GM21737 (cell line): ENCODE data around the gene ZNF230.

Source experiments
- ATAC-seq: cut with Tn5 transposase; IDR thresholded peaks from one replicate; pipeline ENCODE4 v1.9.1; 2021; ENCODE audit warnings: mild to moderate bottlenecking, moderate library complexity; ENCODE audit not compliant: unreplicated experiment

Gene ZNF230

GRCh38 chr19:44002566-44003460 is at the start of gene ZNF230:
Gene ZNF230 (plus strand): TSS chr19:44002957. CDS start chr19:44007079, 4,122 bp downstream.
- peak; percentile 94 for ATAC-seq

GRCh38 chr19:43956827-43957226 is 45.9 kb upstream of the ZNF230 start:
- no peak for ATAC-seq

GRCh38 chr19:43957891-43958290 is 44.9 kb upstream of the ZNF230 start:
- no peak for ATAC-seq

- no peak for ATAC-seq
These were observed 42.3 kb upstream of the ZNF230 start for GRCh38 chr19:43960411-43960810.

- ATAC-seq: no peak
These were observed 36.6 kb upstream of the ZNF230 start for GRCh38 chr19:43966079-43966694.

- no peak for ATAC-seq
These were observed 26.0 kb upstream of the ZNF230 start for GRCh38 chr19:43976732-43977131.

- peak; percentile 20 for ATAC-seq
These were observed 19.2 kb upstream of the ZNF230 start for GRCh38 chr19:43983544-43983911.

GRCh38 chr19:43983912-43984686 is 18.7 kb upstream of the ZNF230 start, which contains the start of gene ZNF155:
Gene ZNF155 (plus strand): TSS chr19:43984188. CDS start chr19:43988544, 4,356 bp downstream.
- peak; percentile 76 for ATAC-seq

GRCh38 chr19:43984687-43985000 is 18.1 kb upstream of the ZNF230 start:
- no peak for ATAC-seq

GRCh38 chr19:43997631-43998290 is 5.0 kb upstream of the ZNF230 start:
- no peak for ATAC-seq

GRCh38 chr19:44002212-44002565 is 568 bp upstream of the ZNF230 start:
- no peak for ATAC-seq

GRCh38 chr19:44003461-44004009 is 778 bp downstream of the ZNF230 start:
- ATAC-seq: peak; percentile 32

- no peak for ATAC-seq
These were observed 3.2 kb downstream of the ZNF230 start for GRCh38 chr19:44005973-44006372.

GRCh38 chr19:44007473-44007872 is 4.7 kb downstream of the ZNF230 start:
- no peak for ATAC-seq

- ATAC-seq: no peak
These were observed 7.7 kb downstream of the ZNF230 start for GRCh38 chr19:44010468-44010867.

- no peak for ATAC-seq
These were observed 16.7 kb downstream of the ZNF230 start for GRCh38 chr19:44019498-44019897.

GRCh38 chr19:44021221-44021620 is 18.5 kb downstream of the ZNF230 start:
- ATAC-seq: no peak

- no peak for ATAC-seq
These were observed 22.1 kb downstream of the ZNF230 start for GRCh38 chr19:44024900-44025216.

GRCh38 chr19:44025217-44025936 is 22.6 kb downstream of the ZNF230 start, which contains the start of gene ZNF222:
Gene ZNF222 (plus strand): TSS chr19:44025379. CDS start chr19:44025437, 58 bp downstream.
- ATAC-seq: peak; percentile 91

GRCh38 chr19:44026622-44027021 is 23.9 kb downstream of the ZNF230 start:
- ATAC-seq: no peak
